Activated CD8-positive, alpha-beta memory T cell treated with anti-CD3 and anti-CD28 coated beads, Interleukin-2, amount 50 U/mL, for 24 hours (primary cell): ENCODE results near the gene C2orf92.
A peak's percentile ranks its signal among the peaks of the same experiment; 100 is the strongest.
"Not testable (repeated sequence)": the region's sequence is repeated elsewhere in the genome, so short reads cannot be mapped to it uniquely, and the experiment has no call there.

ENCODE experiments used
- DNase-seq: peaks from one replicate; pipeline ENCODE4 v3.0.0-alpha.2; 2020; ENCODE audit errors: extremely low read depth

Gene C2orf92

GRCh38 chr2:97693476-97693875 is 24.0 kb downstream of the C2orf92 start:
- DNase-seq = no peak

GRCh38 chr2:97695744-97696143 is 26.2 kb downstream of the C2orf92 start:
- no peak for DNase-seq

- DNase-seq = peak; percentile 86
Measured at GRCh38 chr2:97697252-97698235, 28.0 kb downstream of the C2orf92 start.

- no peak for DNase-seq
Measured at GRCh38 chr2:97698530-97698929, 29.0 kb downstream of the C2orf92 start.

GRCh38 chr2:97699765-97700444 is 30.4 kb downstream of the C2orf92 start:
- DNase-seq = no peak

- DNase-seq = no peak
Measured at GRCh38 chr2:97701186-97701585, 31.7 kb downstream of the C2orf92 start.

- DNase-seq = no peak
Measured at GRCh38 chr2:97701851-97702465, 32.4 kb downstream of the C2orf92 start.

- no peak for DNase-seq
Measured at GRCh38 chr2:97702731-97703470, 33.4 kb downstream of the C2orf92 start.

GRCh38 chr2:97703741-97704140 is 34.2 kb downstream of the C2orf92 start:
- no peak for DNase-seq

GRCh38 chr2:97704989-97705388 is 35.5 kb downstream of the C2orf92 start:
- DNase-seq = no peak

- DNase-seq = no peak
Measured at GRCh38 chr2:97706112-97706511, 36.6 kb downstream of the C2orf92 start.

GRCh38 chr2:97706708-97707345 is 37.3 kb downstream of the C2orf92 start:
- no peak for DNase-seq

GRCh38 chr2:97707362-97708047 is 38.0 kb downstream of the C2orf92 start:
- DNase-seq = no peak

GRCh38 chr2:97708048-97708380 is 38.5 kb downstream of the C2orf92 start:
- DNase-seq = no peak

- DNase-seq = no peak
Measured at GRCh38 chr2:97708608-97709007, 39.1 kb downstream of the C2orf92 start.

GRCh38 chr2:97711394-97711711 is 41.8 kb downstream of the C2orf92 start:
- no peak for DNase-seq

- not testable (repeated sequence) for DNase-seq
Measured at GRCh38 chr2:97712175-97712574, 42.7 kb downstream of the C2orf92 start.

- no peak for DNase-seq
Measured at GRCh38 chr2:97712693-97713295, 43.3 kb downstream of the C2orf92 start.

- no peak for DNase-seq
Measured at GRCh38 chr2:97713296-97714083, 44.0 kb downstream of the C2orf92 start, which contains the start of gene ZAP70. Gene ZAP70, plus strand, starts transcription at chr2:97713576. Its CDS starts 10,461 bp downstream, at chr2:97724037.
